HG03103 (cell line): ENCODE results near the gene DCDC2.
"Not testable (repeated sequence)": the region's sequence is repeated elsewhere in the genome, so short reads cannot be mapped to it uniquely, and the experiment has no call there.

Source experiments
- ATAC-seq: cut with Tn5 transposase; IDR thresholded peaks from one replicate; pipeline ENCODE4 v1.9.1; 2021; ENCODE audit warnings: low read depth; ENCODE audit not compliant: unreplicated experiment

The DCDC2 gene

DNA sequence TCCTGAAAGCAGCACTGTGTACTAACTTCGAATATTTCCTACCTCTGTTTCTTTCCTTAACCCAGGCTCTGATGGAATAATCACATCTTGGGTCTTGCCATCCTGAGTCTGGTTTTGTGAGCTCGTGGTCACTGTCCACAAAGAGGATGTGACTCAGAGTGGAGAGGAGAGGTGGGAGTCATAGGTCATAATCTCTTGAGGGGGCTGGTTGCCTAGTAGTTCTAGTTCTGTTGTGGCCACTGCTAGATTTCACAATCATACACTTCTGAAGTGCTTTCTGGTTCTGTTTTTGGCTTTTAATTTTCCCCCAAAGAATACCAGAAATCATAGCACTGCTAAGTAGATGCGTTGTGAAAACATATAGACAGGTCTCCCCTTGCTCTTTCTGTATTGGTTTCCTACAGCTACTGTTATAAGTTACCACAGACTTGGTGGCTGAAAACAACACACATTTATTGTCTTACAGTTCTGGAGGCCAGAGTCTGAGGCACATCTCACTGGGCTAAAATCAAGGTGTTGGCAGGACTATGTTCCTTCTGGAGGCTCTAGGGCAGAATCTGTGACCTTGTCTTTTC, 129.1 kb downstream of the DCDC2 start:
- ATAC-seq: no peak

DNA sequence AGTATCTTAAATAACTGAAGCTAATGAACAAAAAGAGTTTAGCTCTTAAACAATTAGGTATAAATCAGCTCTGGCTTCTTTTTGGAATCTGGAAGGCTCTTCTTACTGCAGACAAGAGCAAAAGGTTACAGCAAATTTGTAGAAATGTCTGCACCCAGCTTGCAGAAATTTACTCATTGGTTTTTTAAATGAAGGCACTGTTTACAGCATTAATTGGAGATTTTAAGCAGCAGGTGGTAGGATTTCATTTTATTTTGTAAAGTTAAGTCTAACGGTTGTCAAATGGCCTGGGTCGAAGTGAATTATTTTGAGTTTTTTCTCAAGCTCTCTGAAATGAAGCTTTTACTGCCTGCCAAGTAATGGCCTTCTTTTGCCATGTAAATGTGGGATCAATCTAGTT, 129.7 kb downstream of the DCDC2 start:
- ATAC-seq: no peak

DNA sequence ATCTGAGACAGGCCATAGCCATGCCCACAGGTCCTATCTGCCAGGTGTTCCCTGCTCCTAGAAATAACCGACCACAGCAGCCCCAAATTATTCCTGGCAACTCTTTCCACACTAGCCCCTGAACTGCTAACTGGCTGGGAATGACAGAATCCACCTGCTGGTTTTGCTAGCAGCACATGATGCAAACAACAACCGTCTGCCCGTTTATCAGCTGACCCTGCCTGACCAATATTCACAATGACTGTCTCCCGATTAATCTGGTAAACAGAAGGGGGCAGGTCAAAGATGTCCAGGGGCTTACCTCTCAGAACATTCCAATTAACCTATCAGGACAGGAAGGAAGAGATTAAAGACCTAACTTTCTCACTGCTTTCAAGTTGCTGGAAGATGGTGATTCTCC, 130.3 kb downstream of the DCDC2 start:
- ATAC-seq: no peak

DNA sequence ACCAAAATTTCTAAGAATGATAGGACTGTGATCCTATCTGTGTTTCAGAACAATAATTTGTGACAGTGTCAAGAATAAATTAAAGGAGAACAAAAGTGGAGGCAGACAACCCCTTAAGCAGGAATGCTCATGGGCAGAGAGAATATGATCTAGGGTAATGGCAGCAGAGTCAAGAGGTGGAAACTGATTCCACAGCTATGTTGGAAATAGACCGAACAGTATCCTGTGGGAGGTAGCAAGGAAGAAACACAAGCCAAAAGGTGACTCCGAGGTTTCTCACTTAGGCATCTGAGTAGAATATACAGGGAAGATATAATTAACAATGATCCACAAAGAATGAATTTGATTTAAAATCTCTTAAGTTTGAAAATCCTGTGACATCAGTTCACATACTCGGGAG, 131.3 kb downstream of the DCDC2 start:
- no peak for ATAC-seq

DNA sequence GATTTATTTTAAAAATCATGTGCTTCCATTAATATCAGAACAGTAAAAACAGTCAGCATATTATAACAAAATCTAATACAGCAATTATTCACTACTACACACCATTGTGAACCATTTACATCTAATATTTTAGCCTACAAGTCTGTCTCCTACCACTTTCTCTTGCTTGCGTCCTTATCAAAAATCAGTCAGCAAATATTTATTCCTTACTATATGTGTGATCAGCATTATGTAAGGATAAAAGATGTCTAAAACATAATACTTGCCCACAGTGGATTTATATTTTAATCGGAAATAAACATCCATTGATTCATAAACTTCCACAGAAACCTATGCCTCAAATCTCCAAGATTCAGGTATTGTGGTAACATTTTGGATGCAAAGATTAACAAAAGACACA, 132.0 kb downstream of the DCDC2 start:
- ATAC-seq: no peak

DNA sequence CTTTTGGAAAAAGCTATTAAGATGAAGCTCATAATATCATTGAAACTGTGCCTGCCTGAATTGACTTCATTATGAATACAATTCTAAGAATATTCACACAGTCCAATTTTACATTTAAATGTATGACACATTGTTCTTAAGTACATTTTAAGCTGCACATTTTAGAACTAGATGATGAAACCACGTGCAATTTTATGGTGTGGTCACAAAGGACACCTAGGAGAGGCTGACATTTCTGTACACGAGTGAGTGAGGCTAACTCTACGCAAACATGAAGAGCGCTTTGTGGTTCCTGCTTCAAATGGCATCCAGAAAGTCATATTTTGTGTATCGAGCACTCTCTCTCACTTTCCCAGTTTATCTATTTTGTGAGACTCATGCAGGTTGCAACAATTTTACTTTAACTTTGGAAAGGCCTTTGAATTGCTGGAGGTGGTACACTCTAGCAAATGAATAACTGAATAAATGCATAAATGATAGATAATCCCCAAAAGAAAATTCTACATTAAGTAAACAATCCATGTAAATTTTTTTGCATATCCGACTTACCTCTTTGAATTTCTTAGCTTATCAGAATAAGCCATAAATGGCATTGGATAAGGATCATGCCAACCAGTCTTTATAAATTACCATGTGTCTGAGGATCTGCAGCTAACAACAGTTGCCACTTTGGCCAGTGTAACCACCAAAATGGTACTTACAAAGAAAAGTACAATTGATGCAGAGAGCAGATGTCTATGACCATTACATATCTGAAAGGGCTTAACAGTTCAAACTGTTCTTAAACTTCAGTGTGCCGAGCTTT, 134.5 kb downstream of the DCDC2 start:
- ATAC-seq: no peak

DNA sequence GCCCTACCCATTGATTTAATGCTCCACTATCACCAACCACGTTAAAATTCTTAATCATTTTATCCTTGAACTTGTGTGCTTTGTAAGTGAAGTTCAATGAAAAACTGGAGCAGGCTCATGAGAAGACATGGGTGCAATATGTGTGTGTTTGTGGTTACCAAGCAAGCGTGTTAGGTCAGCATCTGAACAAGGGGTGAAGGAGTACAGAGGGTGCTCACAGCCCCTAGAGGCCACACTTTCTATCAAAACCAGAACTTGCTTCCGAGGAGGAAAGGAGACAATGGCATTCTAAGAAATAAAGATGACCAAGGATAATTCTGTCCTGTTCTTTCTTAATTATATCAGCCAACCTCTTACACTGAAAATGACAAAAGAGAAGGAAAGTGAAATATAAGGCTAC, 138.2 kb downstream of the DCDC2 start:
- ATAC-seq: no peak

DNA sequence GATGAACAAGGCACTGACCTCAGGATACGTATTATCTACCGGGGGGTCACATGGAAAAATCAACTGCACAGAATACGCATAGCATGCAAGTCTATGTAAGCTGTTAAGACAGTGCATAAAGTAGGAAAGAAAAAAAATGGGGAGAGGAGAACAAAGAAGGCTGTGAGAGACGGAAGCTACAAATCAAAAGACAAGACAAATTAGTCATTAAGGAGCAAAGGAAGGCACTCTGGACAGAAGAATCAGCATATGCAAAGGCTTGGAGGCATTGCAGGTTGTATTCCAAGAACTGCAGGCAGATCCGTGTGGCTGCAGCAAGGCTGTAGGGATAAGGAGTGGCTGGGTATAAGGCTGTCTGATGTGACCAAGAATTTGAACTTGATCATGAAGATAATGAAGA, 142.9 kb downstream of the DCDC2 start:
- no peak for ATAC-seq

DNA sequence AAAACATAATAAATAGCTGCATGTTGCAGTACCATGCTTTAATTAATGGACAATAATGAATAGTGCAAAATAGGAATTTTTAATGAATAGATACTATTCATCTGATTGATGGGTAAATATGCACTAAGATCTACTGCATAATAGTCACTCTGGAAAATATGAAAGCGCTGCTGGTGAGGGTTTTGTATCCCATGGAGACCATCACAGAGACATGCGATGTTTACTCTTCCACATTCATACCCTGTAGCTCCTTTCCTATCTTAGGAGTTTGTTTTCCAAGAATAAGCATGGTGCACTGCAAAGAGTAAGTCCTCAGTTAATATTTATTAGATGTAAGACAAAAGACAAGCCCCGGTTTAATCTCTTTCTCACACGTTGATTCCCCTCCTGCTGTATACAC, 150.4 kb downstream of the DCDC2 start:
- no peak for ATAC-seq

DNA sequence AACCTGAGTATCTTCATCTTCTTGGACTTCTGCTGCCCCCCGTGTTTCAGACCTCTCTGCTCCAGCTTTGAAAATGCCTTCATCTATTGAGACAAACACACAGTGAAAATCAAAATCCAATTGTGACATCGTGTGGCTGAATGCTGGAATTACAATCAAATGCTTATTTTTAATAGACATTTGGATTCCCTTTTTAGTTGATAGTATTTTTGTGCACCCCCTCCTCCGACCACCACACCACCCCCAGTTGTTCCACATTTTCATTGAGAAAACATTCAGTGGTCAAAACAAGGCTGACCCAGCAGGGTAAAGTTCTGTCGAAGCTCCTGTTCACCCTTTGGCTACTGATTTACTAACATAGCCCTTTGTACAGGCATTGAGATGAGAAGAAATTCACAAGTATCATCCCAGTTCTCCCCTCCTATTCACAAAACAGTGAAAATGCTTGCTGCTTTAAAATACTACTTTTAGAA, 152.8 kb downstream of the DCDC2 start:
- no peak for ATAC-seq

DNA sequence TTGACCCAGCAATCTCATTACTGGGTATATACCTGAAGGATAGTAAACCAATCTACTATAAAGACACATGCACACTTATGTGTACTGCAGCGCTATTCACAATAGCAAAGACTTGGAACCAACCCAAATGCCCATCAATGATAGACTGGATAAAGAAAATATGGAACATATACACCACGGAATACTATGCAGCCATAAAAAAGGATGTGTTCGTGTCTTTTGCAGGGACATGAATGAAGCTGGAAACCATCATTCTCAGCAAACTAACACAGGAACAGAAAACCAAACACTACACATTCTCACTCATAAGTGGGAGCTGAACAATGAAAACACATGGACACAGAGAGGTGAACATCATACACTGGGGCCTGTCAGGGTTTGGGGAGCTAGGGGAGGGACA, 153.7 kb downstream of the DCDC2 start:
- not testable (repeated sequence) for ATAC-seq

DNA sequence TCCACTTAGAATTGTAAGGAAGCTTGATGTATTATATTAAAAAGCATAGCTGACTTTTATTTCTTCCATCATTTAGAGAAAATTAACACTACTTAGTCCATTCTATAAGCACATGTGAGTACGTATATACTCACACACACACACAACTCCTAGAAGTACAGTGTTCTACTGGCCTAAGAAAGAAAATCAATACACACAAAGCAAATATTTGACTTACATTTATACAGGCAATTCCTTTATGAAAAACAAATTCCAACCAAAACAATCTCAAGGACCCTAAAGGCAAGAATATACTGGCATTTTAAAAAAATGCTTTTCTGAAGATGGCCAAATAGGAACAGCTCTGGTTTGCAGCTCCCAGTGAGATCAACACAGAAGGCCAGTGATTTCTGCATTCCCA, 160.0 kb downstream of the DCDC2 start:
- no peak for ATAC-seq

DNA sequence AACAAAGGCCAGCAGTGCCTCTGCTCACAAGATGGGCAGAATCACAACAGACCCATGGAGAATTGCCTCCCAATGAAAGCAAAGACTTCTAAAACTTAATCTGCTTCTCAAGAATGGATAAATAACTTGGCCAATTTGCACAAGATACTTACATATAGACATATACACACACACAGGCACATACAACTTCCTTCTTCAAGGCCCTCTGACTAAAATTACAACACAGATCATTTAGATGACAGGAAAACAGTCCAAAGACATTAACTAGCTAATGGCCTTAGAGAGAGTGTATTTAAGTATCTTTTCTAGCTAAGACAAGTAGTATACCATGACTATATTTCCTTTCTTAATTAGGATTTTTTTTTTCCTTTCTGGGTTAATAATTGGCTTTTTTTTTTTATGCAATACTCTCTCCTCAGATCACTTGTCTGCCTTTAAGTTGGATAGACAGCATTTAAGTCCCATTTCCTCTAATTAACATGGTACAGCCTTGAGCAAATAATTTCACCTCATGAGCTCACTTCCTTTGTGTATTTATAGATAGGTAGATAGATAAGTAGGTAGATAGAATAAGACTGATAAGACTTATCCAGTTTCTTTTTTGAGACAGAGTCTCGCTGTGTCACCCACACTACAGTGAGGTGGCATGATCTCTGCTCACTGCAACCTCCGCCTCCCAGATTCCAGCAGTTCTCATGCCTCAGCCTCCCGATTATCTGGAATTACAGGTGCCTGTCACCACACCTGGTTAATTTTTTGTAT, 161.8 kb downstream of the DCDC2 start:
- ATAC-seq: no peak

DNA sequence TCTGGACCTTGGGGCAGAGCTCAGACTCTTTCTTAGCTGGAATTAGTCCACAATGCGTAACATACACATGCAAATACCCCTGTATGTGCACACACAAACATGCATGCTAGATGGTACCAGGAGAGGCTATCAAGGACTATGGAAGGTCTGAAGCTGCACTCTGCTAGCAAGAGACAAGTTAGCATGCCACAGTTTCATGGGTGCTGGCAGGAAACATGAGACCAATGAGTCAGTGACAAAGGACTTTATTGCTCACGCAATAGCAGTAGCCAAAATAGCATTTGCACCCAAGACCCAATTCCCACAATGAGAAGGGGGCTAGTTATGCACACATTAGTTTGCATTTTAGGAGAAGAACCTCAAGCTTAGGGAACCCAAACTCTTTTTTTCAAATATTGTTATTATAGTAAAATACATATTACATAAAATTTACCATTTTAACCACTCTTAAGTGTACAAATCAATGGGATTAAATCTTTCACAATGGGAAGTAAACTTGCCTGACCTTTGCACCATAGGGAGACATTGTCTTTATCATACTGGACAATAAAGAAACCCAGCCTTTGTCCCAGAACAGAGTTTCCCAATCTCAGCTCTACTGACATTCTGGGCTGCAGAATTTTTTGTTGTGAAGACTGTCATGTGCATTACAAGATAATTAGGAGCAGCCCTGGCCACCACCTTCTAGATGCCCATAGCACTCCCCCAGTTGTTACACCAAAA, 162.7 kb downstream of the DCDC2 start:
- no peak for ATAC-seq

DNA sequence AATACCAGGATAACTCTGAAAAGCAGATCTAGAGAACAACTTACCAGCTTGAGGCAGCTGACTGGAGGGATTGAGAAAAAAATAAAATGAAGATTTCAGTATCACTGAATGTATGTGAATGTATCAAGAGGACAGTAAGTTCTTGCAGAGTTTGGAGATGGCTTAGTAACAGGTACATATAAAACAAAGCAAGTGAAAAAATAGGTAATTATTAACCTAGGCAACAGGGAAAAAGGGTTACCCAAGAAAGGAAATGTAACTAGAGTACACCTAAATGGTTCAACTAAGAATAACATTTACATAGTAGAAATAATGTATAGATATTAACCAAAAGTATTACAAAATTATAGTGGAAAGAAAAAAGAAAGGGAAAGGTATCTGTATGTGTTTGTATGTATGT, 164.5 kb downstream of the DCDC2 start:
- ATAC-seq: no peak

DNA sequence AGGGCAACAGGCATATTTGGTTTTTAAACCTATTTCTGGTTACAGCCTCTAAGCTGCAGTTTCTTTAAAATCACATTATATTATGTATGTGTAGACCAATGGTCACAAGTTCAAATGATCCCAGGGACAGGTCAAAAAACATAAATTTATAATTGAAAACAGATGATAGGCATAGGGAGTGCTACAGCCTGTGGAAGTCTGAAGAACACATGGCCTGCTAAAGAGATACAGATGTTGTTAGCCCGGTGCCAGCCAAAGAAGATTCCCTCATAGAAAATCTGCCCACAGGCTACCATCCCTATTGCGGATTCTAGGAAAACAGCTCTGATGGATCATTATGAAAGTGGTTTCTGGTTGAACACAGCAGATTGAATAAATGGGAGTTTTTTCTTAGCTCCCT, 166.5 kb downstream of the DCDC2 start:
- no peak for ATAC-seq

DNA sequence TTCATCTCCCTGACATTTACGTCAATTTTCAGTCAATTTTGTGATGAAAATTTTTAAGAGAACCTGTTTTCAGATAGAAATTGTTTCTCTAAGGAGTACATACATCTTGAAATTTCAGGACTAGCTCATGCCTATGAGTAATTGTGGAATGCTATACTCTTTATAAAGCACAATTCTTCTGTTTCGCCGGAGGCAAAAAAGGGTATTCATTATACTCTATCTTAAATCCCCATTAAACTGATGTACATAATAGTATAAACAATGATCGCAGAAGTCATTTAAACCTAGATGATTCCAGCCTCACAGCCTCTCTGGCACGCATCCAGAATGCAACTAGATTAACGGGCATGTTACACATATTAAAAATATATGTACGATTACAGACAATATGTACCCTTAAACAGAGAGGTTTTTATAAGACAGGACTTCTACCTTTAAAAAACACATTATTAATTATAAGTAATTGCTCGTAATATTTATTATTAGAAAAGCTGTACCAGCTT, 169.2 kb downstream of the DCDC2 start:
- ATAC-seq: no peak

DNA sequence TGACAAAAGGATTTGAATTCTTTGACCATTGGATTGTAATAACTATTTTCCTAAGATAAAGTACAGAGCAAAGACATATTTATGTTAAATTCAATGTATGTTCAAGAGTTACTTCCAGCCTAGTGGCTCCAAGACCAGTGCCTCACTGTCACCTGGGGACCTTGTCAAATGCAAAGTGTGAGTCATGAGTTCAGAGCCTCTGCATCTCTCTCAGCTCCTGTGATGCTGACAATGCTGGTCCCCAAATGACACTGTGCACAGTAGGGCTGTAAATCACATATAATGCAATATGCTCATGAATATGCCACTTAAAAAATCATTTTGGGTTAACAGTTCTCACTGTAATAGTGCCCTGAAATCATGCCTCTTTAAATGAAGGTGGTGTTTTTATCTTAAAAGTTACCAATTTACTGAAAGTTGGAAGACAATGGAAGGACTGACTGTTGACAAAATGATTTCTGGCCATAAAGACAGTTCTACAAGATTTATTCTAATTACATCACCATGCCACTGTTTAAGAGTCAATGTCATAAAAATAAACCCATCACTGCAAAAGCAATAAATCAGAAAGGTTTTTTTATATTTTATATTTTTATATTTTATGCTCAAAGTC, 169.8 kb downstream of the DCDC2 start:
- no peak for ATAC-seq

DNA sequence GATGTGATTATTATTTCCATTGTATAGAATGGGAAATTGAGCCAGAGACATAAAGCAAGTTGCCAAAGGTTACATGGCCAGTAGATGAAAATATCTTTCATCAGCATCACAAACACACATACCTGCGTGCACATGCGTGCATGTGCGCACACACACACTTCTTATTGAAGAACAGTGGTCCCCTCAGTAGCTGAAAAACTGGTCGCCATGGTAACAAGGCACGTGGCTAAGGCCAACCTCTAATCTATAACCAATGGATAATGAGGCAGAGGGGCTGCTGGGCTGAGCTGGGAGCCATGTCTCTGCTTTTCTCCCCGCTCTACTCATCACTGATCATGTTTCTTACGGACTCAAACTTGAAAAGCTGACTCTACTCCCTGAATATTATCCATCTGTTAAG, 171.5 kb downstream of the DCDC2 start:
- no peak for ATAC-seq

DNA sequence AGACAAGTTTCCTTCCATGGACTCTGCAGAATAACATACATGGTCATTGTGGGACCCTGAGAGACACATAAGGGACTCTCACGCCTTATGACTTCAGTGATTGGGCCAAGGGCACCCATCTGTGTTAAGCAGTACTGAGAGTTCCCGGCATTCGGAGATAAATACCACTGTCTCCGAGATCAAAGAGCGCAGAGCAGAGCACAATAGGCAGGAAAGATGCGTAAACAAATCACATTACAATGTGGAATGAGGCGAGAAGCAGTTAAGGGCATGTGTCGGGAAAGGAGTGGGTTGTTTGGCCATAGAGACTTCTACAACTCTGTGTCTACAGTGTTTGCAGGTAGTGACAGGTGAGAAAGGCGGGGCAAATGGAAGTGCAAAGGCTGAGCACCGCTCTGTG, 174.3 kb downstream of the DCDC2 start:
- ATAC-seq: no peak
